Fibroblast of the aortic adventitia (primary cell): ENCODE data around the gene PIEZO2. TPM values are rescaled to one million over a fixed set of nuclear protein-coding genes. Genes with fewer than 3 reads are reported as not detected.
A peak's percentile ranks its signal among the peaks of the same experiment; 100 is the strongest.

Experiments used
- DNase-seq: peaks from one replicate; pipeline ENCODE4 v3.0.0-alpha.2; 2010; ENCODE audit warnings: low read depth
- H3K4me3 ChIP-seq: 2 replicates; pipeline ENCODE4 v1.5.1; 2011; ENCODE audit warnings: low read depth, mild to moderate bottlenecking, control low read depth, low read length, moderate library complexity
- CTCF ChIP-seq: IDR thresholded peaks from 2 replicates; pipeline ENCODE4 v1.5.1; 2011; ENCODE audit warnings: mild to moderate bottlenecking, low read length, control low read depth, inconsistent platforms; ENCODE audit not compliant: insufficient read depth
- total RNA-seq: library from RNA; depleted of rRNA; stranded (reverse); fragments of >200 nt; gene quantifications from 2 replicates; pipeline ENCODE4 v1.2.3, GENCODE V29; 2012; ENCODE audit warnings: low replicate concordance

Gene PIEZO2
- total RNA-seq, 1 donor: 1.6 TPM

- no peak for DNase-seq
- H3K4me3 ChIP-seq: no peak overlapping the region
- TF ChIP-seq CTCF: no peak
Observed at GRCh38 chr18:10890022-10890421, 259.3 kb downstream of the PIEZO2 start.

GRCh38 chr18:10878703-10879102 lies 270.7 kb downstream of the PIEZO2 start:
- no peak for TF ChIP-seq CTCF
- H3K4me3 ChIP-seq: no peak overlapping the region
- no peak for DNase-seq

- DNase-seq: no peak
- no peak for TF ChIP-seq CTCF
Observed at GRCh38 chr18:10877987-10878386, 271.4 kb downstream of the PIEZO2 start.

GRCh38 chr18:10875811-10876210 lies 273.6 kb downstream of the PIEZO2 start:
- no peak for TF ChIP-seq CTCF
- no peak overlapping the region for H3K4me3 ChIP-seq
- DNase-seq: no peak

More at GRCh38 chr18:10877987-10878386, 271.4 kb downstream of the PIEZO2 start:
- no peak overlapping the region for H3K4me3 ChIP-seq

GRCh38 chr18:10872304-10872703 lies 277.1 kb downstream of the PIEZO2 start:
- no peak for TF ChIP-seq CTCF
- H3K4me3 ChIP-seq: no peak overlapping the region
- DNase-seq: peak; percentile 47

- TF ChIP-seq CTCF: no peak
- no peak for DNase-seq
- H3K4me3 ChIP-seq: no peak overlapping the region
Observed at GRCh38 chr18:10864722-10865121, 284.6 kb downstream of the PIEZO2 start.

GRCh38 chr18:10863026-10863425 lies 286.3 kb downstream of the PIEZO2 start:
- DNase-seq: no peak
- no peak for TF ChIP-seq CTCF

More at GRCh38 chr18:10863026-10863425, 286.3 kb downstream of the PIEZO2 start:
- H3K4me3 ChIP-seq: no peak overlapping the region
